ENCODE measurements around the gene RYR3. TPM values are rescaled to one million over a fixed set of nuclear protein-coding genes. Genes with fewer than 3 reads are reported as not detected.

RYR3 gene
- total RNA-seq, 4 donors from 2014 or later: 9.1 to 64.0 (median 30.4) TPM

DNA sequence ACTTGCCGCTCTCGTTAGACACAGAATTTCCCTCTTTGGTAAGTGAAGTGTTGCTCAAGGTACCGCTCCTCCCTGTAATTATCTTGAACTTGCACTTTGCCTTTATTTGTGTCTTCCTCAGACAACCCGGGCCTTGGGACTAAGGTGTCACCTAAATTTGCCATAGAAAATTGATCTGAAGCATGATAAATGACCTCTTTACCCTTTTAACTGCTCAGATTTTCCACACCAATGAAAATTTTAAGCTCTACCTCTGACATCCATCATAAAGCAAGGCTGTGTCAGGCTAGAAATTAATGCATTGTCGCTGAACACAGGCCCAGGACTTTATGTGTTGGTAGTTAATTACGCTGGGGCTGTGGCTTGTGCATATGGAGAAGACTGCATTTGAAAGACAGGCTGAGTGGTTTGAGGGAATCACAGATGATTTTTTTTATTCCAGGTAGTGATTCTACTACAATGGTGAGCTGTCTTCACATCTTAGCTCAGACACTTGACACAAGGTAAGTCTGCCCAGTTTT lies 458.0 kb downstream of the RYR3 start:
- Histone ChIP-seq H3K27ac (no peak overlapping the region), H3K9me3 (no peaks in the 10 kb centered on the region), H3K27me3 (no peaks in the 10 kb centered on the region), H3K4me3 (no peak overlapping the region), H3K4me1 (no peaks in the 10 kb centered on the region), H3K36me3 (no peaks in the 10 kb centered on the region)
- intact Hi-C loops (cut with DNase I; ENCODE audit: low total_unique reads): no loop called here
- TF ChIP-seq, protein P1, sequence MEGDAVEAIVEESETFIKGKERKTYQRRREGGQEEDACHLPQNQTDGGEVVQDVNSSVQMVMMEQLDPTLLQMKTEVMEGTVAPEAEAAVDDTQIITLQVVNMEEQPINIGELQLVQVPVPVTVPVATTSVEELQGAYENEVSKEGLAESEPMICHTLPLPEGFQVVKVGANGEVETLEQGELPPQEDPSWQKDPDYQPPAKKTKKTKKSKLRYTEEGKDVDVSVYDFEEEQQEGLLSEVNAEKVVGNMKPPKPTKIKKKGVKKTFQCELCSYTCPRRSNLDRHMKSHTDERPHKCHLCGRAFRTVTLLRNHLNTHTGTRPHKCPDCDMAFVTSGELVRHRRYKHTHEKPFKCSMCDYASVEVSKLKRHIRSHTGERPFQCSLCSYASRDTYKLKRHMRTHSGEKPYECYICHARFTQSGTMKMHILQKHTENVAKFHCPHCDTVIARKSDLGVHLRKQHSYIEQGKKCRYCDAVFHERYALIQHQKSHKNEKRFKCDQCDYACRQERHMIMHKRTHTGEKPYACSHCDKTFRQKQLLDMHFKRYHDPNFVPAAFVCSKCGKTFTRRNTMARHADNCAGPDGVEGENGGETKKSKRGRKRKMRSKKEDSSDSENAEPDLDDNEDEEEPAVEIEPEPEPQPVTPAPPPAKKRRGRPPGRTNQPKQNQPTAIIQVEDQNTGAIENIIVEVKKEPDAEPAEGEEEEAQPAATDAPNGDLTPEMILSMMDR (IDR thresholded peaks at IDR 0.05): no peak
- TF ChIP-seq POLR2A (IDR thresholded peaks at IDR 0.05): no peak
- no peak for DNase-seq

DNA sequence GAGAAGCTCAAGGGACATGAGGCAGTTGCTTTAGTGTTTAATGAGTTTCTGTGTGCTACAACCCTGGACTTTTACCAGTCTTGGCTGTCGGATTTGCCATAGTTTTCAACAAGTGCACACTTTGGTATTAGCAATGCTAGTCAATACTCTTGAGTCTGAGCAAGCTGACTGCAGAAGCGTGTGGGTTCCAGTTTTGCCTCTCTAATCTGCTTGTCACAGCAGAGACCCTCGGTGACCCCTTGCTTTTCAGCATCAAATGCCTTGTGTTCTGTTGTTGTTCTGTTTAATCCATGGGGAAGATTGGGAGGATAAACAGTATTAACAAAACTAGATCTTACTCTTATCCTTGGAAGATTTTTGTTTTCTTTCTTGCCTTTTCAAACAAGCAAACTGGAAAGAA lies 463.2 kb downstream of the RYR3 start:
- Histone ChIP-seq H3K4me3 (no peak overlapping the region), H3K36me3 (no peaks in the 10 kb centered on the region), H3K27ac (no peak overlapping the region), H3K27me3 (no peaks in the 10 kb centered on the region), H3K4me1 (no peaks in the 10 kb centered on the region), H3K9me3 (no peaks in the 10 kb centered on the region)
- no peak for TF ChIP-seq POLR2A (IDR thresholded peaks at IDR 0.05)
- TF ChIP-seq, protein P1 (IDR thresholded peaks at IDR 0.05): no peak
- intact Hi-C loops (cut with DNase I; ENCODE audit: low total_unique reads): no loop called here
- DNase-seq: no peak

DNA sequence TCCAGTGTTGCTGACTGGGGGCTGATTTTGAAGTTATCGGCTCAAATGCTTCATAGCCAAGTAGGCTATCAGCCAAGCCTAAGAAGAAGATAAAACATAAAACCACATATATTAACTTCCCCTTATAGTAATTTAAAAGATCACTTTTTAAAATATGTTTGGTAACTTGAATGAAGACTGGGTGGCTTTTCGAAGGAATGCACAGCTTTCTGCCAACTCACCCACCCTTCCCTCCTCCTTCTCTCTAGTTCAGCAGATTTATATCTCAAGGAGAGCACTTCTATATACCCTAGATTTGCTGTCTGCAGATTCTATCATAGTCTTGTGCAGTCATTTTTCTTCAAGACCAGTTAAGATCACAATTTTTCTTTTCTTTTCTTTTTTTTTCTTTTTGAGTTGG lies 468.1 kb downstream of the RYR3 start:
- TF ChIP-seq POLR2A (IDR thresholded peaks at IDR 0.05): no peak
- TF ChIP-seq, protein P1 (IDR thresholded peaks at IDR 0.05): no peak
- no peak overlapping the region for H3K27ac ChIP-seq
- DNase-seq: no peak
- H3K4me1 ChIP-seq: no peaks in the 10 kb centered on the region
- H3K4me3 ChIP-seq: no peak overlapping the region
- no peaks in the 10 kb centered on the region for H3K27me3 ChIP-seq
- intact Hi-C loops (cut with DNase I; ENCODE audit: low total_unique reads): no loop called here
- no peaks in the 10 kb centered on the region for H3K36me3 ChIP-seq
- no peaks in the 10 kb centered on the region for H3K9me3 ChIP-seq

DNA sequence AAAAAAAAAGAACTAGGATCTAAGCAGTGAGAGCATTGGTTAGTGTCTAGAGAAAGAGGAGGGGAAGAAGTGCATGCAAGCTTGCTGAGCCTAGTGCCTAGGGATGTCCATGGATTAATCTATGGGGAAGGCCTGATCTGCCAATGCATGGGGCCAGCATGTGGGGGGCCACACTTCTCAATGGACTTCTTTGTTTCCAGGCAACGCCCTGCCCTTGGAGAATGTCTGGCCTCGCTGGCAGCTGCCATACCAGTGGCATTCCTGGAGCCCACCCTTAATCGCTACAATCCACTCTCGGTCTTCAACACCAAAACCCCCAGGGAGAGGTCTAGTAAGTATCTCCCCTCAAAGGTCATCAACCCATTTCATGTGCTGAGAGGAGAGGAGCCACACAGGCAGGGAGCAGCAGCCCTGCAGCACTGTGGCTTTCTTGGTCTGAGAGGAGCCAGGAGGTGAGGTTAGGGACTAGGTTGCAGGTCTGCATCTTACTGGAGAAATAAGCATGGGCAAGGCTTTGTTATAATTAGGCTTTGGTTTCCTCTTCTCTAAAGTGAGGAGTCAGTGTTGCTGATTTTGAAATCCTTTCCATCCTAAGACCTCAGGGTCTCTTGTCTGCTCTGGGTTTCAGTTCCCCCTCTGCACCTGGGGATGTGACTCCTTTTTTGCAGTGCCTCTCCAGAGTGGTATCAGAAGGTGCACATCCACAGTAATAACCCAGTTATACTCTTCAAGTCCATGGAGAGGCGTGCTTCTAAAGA lies 469.4 kb downstream of the RYR3 start:
- H3K9me3 ChIP-seq: no peaks in the 10 kb centered on the region
- H3K27ac ChIP-seq: no peak overlapping the region
- no peaks in the 10 kb centered on the region for H3K4me1 ChIP-seq
- no peak for DNase-seq
- no peak for TF ChIP-seq POLR2A (IDR thresholded peaks at IDR 0.05)
- TF ChIP-seq, protein P1 (IDR thresholded peaks at IDR 0.05): no peak
- intact Hi-C loops (cut with DNase I; ENCODE audit: low total_unique reads): no loop called here
- H3K27me3 ChIP-seq: no peaks in the 10 kb centered on the region
- H3K36me3 ChIP-seq: no peaks in the 10 kb centered on the region
- no peak overlapping the region for H3K4me3 ChIP-seq

DNA sequence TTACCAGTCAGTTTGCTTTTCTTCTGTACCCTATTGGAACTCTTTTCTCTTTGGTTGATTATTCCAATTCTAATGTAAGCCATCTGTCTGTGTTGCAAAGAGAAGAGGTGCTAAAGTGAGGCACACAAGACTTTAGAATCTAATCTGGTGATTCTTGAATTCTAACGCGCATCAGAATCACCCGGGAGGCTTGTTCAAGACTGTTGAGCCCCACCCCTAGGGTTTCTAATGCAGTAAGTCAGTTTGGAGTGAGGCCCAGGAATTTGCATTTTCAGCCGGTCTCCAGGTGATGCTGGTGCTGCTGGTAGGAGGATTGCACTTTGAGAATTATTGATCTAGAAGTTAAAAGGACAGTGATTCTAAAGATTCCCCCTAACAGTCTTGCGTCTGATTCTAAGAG lies 472.2 kb downstream of the RYR3 start:
- no peaks in the 10 kb centered on the region for H3K9me3 ChIP-seq
- intact Hi-C loops (cut with DNase I; ENCODE audit: low total_unique reads): no loop called here
- TF ChIP-seq, protein P1 (IDR thresholded peaks at IDR 0.05): no peak
- TF ChIP-seq POLR2A (IDR thresholded peaks at IDR 0.05): no peak
- no peaks in the 10 kb centered on the region for H3K4me1 ChIP-seq
- no peaks in the 10 kb centered on the region for H3K36me3 ChIP-seq
- H3K27me3 ChIP-seq: no peaks in the 10 kb centered on the region
- no peak for DNase-seq
- H3K27ac ChIP-seq: no peak overlapping the region
- no peak overlapping the region for H3K4me3 ChIP-seq
